GM12865 (cell line): ENCODE results near the gene RPL5.
"Not testable (repeated sequence)": the region's sequence is repeated elsewhere in the genome, so short reads cannot be mapped to it uniquely, and the experiment has no call there.

ENCODE experiments used
- DNase-seq: peaks from one replicate; pipeline ENCODE4 v3.0.0; 2010; ENCODE audit warnings: low read depth
- H3K4me3 ChIP-seq: 2 replicates; pipeline ENCODE4 v1.5.1; 2011; ENCODE audit warnings: mild to moderate bottlenecking, low read depth, low read length, control low read depth
- TF ChIP-seq, protein P1 (sequence below): IDR thresholded peaks from 2 replicates; pipeline ENCODE4 v1.5.1; 2011; ENCODE audit warnings: low read length, control low read depth, low read depth, inconsistent platforms; ENCODE audit not compliant: insufficient read depth; ENCODE audit errors: missing control alignments

Gene RPL5

DNA sequence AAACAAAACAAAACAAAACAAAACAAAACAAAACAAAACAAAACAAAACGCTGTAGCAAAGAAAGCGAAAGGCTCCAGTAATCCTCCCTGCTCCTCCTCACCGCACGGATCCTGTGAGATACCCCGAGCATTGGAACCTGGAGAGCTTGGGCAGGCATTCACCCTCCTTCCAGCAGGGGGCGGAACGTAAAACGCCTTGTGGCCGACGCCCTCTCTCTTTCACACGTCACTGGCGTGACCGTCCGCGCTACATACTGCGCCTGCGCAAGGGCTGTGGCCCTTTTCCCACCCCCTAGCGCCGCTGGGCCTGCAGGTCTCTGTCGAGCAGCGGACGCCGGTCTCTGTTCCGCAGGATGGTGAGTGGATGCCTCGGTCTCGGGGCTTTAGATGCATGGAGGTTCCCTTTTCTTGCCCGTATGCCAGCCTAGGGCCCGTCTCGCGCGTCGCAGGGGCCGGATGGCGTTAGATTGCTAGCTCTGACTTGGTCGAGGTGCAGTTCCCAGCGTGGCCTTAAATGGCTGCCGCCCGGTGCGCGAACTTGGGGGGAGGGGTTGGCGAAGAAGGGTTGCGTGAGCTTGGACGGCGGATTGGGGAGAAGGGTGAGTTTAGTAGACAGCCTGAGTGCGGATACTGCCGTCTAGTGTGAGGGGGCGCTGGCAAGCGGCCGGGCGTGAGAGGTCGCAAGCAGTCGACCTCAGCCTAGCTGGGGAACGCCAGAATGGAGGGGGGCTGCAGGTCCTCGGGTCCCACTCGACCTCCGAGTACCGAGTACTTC lies at the start of gene RPL5:
TSS of gene RPL5 (plus strand) at position 279 of the 775 bp plus-strand sequence. CDS start at position 354, 75 bp downstream.
- H3K4me3 ChIP-seq: peak within 1 kb of the TSS; percentile 99
- DNase-seq: peak; percentile 99
- TF ChIP-seq, protein P1, sequence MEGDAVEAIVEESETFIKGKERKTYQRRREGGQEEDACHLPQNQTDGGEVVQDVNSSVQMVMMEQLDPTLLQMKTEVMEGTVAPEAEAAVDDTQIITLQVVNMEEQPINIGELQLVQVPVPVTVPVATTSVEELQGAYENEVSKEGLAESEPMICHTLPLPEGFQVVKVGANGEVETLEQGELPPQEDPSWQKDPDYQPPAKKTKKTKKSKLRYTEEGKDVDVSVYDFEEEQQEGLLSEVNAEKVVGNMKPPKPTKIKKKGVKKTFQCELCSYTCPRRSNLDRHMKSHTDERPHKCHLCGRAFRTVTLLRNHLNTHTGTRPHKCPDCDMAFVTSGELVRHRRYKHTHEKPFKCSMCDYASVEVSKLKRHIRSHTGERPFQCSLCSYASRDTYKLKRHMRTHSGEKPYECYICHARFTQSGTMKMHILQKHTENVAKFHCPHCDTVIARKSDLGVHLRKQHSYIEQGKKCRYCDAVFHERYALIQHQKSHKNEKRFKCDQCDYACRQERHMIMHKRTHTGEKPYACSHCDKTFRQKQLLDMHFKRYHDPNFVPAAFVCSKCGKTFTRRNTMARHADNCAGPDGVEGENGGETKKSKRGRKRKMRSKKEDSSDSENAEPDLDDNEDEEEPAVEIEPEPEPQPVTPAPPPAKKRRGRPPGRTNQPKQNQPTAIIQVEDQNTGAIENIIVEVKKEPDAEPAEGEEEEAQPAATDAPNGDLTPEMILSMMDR: peak; percentile 98

DNA sequence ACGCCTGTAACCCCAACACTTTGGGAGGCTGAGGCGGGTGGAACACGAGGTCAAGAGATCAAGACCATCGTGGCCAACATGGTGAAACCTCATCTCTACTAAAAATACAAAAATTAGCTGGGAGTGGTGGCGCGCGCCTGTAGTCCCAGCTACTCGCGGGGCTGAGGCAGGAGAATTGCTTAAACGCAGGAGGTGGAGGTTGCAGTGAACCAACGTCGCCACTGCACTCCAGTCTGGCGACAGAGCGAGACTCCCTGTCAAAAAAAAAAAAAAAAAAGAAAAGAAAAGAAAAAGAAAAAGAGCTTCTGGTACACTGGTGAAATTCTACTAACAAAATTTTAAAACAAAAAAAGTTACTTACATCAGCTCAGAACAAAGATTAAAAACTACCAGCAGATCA lies 48.3 kb upstream of the RPL5 start:
- DNase-seq: not testable (repeated sequence)
- H3K4me3 ChIP-seq: peak overlapping the region; percentile 59; the same call in 1 of the 2 replicates

DNA sequence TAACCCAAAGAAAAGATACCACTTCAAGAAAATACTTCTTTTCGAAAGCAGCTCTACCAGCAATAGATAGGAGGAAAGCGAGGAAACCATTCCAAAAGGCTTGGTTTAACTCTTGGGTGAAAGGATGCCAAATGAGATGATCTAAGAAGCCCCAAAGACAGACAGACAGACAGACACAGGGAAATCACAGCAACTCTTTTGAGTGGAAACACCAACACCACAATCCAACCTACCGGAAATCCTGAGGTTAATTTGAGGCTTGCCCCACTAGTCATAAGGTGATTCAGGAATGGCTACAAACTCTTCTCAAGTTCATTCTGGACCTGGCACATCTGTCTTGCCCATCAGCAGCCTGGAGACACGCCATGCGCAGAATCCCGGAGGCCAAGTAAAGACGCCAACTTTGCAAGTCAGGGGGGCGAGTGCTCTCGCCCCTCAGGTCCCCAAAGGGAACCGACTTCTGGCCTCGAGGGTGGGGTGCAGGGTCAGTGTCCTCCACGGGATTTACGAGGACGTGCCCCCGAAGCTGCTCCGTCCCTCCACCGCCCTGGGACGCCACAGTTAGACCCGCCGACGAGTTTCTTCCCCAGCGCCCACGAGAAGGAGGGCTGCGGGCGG lies 47.7 kb upstream of the RPL5 start:
- TF ChIP-seq, protein P1: no peak
- peak; percentile 76 for DNase-seq
- peak overlapping the region; percentile 59 for H3K4me3 ChIP-seq

DNA sequence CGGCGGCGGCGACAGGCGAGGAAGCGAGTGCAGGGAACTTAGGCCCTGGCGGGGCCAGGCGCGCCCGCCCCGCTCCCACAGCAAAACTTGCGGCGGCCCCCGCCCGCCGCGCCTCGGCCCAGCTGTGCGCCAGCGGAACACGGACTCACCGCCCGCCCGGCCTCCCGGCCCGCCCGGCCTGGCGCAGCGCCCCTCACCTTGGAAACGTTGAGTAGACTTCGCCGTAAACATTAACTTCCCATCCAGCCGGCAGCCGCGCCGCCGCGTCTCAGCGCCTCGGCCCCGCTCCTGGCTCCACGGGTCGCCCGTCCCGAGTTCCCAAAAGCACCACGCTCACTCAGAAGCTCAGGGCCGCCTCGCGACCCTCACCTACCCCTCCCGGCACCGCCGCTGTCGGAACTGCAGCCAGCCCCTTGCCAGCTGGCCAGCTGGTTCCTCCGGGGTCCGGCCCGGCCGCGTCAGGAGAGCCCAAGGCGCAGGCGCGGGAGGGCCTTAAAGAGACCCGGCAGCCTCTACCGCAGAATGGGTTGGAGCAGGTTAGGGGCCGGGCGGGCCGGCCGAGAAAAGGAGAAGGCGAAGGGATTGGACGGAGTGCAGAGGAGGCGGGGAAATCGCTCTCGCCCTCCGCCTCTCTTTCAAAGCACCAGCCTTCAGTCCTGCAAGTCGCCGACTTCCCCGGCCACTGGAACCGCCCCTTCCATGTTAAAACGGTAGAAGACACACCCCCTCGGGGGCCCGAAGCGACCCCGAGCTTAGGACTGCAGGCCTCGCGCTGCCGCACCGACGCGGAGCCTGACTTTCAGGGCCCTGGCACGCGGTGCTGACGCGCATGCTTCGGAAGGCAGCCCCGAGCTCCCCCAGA lies 47.0 kb upstream of the RPL5 start, which contains the start of gene EVI5:
TSS of gene EVI5 (minus strand) at position 470 of the 862 bp plus-strand sequence. CDS start 48,562 bp downstream, outside the sequence.
- H3K4me3 ChIP-seq: peak within 1 kb of the TSS; percentile 59
- TF ChIP-seq, protein P1: no peak

DNA sequence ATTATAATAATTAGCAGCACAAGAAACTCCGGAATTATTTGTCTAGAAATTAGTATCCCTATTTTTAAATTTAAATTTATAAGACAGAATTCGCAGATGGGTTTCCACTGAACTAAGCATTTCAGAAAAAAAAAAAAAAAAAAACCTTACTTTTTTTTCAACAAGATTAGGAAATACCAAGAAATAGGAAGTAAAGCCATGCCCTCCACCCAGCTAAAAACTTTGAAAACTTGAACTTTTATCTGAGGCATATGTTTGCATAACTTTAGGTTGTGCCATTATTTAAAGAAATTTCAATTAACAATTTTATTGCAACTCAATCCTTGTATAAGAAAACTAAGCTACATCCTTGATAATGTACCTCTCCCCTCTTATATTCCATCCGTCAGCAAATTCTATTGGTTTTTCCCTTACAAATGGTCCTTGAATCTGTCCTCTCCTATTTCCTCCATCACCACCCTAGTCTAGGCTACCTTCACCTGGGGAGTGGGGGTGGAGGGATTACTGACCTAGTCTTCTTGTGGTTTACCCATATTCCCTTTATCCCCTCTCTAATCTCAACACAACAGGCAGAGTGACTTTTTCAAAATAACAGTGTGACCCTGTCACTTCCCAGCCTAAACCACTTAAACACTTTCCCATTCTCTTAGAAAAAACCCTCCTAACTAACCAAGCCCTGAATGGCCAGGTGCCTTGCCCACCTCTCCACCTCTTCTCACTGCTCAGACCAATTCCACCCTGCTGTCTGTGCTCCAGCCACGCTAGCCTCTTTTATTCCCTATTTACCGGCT lies 45.5 kb upstream of the RPL5 start:
- DNase-seq: no peak
- TF ChIP-seq, protein P1: no peak
- H3K4me3 ChIP-seq: no peak overlapping the region

More for the DNA sequence above, 47.0 kb upstream of the RPL5 start, which contains the start of gene EVI5:
- peak; percentile 95 for DNase-seq

DNA sequence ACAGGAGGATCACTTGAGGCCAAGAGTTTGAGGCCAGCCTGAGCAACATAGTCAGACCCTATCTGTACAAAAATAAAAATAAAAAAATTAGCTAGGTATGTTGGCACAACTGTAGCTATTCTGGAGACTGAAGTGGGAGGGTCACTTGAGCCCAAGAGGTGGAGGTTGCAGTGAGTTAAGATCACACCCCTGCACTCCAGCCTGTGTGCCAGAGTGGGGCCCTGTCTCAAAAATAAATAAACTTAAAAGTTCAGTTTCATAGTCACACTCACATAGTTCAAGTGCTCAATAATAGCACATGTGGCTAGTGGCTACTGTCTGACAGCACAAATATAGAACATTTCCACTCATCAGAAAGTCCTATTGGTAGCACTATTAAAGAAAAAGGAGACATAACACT lies 41.8 kb upstream of the RPL5 start:
- TF ChIP-seq, protein P1: no peak
- H3K4me3 ChIP-seq: no peak overlapping the region
- no peak for DNase-seq
